Stimulated activated CD4-positive, alpha-beta T cell treated with anti-CD3 and anti-CD28 coated beads, TNF-alpha, amount 100 ng/mL, for 24 hours (primary cell): ENCODE results near the gene CREB5.
"Not testable (repeated sequence)": the region's sequence is repeated elsewhere in the genome, so short reads cannot be mapped to it uniquely, and the experiment has no call there.

Source experiments
- DNase-seq, 3 experiments: peaks; one replicate each; pipeline ENCODE4 v3.0.0-alpha.2; 2020; ENCODE audit warnings: low read depth in 3 of 3

The CREB5 gene

GRCh38 chr7:28411876-28412662, at the start of gene CREB5:
CREB5 (plus strand) TSS chr7:28412518; CDS start chr7:28412915, 397 bp downstream.
- DNase-seq = no peak

GRCh38 chr7:28362812-28363211, 49.5 kb upstream of the CREB5 start:
- no peak for DNase-seq

DNA sequence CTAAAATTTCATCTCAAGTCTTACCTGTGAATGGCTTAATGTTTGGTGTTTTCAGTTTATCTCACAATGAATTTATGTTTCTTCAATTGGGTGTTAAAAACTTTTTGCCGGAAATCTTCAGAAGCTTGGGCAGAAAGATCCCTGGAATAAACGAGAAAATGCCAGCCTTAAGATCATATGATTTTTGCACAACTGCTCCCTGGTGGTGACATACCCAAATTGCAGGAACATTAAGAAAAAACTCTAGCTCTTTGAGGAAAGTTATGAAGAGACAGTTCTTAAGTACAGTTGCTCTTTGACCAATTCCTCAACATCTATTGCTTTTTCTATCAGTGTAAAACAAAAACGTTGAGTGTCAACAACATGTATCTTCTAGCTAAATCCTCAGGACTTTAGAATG, 48.2 kb upstream of the CREB5 start:
- no peak for DNase-seq

GRCh38 chr7:28369523-28369922, 42.8 kb upstream of the CREB5 start:
- DNase-seq = no peak

DNA sequence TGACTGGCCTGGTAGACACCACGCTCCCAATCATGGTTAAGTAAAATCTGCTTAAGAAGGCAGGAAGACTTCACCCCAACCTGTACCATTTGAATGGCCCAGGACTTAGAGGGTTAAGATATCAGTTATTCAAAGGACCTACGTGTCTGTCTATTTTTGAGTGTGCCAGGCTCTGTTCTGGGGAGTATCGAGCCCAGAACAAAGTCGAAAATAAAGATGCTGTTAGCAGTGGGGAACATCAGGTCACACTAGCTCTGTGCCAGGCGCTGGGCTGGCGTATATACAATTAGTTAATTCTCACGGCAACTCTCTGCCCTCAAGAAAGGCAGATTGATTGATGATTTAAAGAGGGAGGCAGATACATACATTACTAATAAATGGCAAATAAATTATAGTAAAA, 40.5 kb upstream of the CREB5 start:
- DNase-seq = no peak

DNA sequence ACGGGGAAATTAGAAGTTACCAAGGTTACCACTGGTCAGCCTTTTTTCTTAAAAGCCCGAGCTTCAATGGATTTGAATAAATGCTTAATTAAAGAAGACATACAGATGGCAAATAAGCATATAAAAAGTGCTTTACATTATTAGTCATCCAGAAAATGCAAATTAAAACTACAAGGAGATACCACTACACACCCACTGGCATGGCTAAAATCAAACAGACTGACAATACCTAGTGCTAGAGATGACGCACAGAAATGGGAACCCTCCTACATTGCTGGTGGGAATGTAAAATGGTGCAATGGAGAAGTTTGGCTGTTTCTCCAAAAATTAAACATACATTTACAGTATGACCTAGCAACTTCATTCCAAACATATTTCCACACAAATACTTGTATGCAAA, 38.3 kb upstream of the CREB5 start:
- DNase-seq = no peak

DNA sequence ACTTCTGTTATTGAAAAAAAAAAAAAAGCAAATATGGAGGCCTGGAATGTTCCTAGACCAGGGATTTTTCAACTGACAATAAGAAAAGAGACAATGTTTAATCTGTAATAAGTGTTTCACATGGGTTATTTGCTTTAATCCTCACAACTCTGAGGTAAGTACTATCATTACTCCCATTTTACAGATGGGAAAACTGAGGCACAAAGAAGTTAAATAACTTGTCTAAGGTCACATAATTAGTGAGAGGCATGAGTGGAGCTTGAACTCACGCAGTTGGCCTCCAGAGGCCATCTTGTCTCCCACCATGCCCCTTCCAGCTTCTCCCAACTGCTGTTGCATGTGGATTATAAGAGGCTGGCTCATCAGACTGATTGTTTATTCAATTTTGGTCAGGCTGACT, 36.6 kb upstream of the CREB5 start:
- no peak for DNase-seq

- no peak for DNase-seq
Measured at GRCh38 chr7:28376634-28377033, 35.7 kb upstream of the CREB5 start.

DNA sequence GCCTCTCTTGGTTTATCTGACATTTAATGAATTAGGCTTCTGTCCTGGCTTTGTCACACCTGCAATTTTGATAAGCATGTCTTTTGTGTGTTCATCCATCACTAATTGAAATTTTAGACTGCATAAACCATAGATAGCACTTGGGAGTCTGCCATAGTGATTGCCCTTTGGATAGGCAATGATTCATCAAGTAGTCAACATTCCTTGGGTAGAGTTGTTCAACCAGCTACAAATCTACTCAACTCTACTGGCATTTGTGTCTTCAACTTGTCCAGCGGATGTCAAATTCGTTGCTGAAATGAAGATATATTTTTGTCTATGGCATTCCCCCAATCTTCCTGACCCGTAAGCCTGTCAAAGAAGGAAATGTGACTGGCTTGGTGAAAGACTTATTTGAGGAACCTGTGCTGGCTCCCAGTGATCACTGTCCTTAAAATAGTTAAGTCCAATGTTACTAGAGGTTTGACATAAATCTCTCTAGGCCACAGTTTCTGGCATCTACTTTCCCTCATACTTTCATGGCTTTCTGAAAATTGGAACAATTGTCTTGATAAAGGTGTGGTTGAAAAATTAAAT, 33.7 kb upstream of the CREB5 start:
- no peak for DNase-seq

DNA sequence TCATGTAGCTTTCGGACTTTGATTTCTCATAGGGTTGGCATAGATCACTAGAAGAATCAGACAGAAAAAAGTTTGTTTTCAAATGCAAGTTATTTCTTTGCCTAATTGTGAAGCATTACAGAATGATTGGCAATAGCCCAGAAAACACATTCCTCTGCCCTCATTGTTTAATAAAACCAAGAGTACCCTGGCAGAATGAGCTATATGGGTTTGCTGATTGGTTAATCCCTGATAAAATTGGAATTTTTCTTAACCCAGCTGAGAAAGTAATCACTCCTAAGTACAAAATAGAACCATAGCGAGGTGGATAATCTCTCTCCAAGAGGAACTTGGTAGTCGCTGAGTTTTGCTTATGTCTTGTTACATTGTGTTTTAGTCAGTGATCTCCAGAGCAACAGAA, 30.9 kb upstream of the CREB5 start:
- no peak for DNase-seq

- DNase-seq = no peak
Measured at GRCh38 chr7:28382144-28382543, 30.2 kb upstream of the CREB5 start.

DNA sequence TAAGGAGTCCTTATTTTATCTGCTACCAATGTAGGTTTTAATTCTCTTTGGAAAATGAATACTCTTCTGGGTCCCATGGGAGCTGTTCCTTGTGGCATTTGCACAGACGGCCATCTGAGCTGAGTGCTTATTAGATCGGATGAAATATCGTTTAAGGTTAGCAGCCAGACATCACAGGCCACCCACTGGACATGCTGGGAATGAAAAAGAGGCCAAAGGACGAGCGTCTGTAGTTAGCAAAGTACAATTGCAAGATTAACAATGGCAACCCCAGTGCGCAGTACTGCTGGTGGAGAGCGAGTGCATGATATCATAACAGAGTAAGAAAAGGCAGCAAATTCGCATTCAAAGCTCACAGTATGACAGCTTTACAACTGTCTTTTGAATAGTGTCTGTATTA, 28.3 kb upstream of the CREB5 start:
- DNase-seq = no peak

DNA sequence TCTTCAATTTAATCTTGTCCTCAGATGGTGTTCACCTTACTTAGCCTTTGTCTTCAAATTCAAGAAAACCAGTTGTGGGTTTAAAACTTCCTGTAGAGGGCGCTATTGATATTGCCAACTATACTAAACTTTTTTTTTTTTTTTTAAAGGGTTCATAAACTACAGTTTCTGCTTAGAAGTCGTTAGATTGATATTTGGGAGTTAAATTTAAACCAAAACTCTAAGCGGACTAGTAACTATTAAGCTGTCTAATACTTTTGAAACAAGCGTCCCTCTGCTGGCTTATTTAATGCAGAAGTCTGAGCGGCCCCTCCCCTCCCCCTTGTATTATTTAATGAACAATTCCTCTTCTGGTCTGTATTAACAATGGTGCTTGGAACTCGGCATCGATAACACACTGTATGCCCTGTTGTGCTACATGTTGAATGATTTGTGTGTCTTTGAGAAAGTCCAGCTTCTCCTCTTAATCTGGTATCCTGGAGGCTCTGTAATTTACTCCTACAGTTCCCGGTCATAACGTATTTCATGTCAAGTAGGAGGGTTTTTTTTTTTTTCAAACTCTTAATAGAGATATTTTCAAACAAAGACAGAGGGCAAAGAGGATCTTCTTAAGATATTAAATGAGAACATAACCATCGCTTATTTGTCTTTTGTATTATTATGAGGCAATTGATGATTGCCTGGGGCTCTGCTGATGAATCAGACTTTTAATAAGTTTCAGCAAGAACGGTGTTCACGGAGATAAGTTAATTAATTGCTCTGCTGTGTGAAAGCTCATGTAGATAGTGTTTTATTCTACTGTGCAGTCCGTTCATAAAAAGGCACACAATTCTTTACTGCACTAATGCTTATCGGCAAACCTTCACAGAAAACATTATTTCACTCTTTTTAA, 22.6 kb upstream of the CREB5 start:
- DNase-seq = no peak

GRCh38 chr7:28390426-28390825, 21.9 kb upstream of the CREB5 start:
- DNase-seq = no peak

- DNase-seq = no peak
Measured at GRCh38 chr7:28392289-28392688, 20.0 kb upstream of the CREB5 start.

GRCh38 chr7:28395404-28395803, 16.9 kb upstream of the CREB5 start:
- no peak for DNase-seq

DNA sequence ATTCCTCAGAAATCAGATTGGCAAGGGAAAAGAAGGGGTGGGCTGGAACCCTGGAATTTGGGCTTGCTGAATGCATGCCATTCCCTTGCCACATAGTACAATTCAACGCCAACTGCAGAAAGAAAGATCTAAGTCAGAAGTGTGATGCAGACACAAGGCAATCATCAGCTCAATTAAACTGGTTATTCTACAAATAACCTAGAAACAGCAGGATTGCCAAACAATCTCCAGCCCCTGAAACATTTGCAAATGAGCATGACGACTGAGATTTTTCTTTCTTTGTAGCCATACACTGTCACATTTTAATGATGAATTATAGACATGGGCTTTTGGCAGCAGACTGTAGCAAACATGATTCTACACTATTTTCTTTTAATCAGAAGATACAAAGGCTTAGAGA, 16.5 kb upstream of the CREB5 start:
- DNase-seq = no peak

DNA sequence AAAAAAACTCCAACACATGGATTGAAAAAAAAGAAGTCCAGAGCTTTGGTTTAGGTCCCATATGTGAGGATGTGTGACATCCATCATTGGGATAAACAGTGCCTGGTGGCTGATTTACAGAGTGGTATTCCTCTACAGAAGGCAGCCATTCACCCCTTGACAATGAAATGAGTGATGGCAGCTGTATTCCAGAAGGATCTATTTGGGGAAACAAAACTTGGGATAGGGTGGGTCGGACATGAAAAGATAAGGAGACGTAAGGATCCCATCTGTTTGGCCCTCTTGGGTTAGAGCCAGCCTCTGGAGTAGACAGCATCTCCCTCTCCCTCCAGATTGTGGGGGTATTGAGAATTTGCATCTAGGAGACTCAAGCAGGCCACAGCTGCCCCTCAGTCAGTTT, 15.2 kb upstream of the CREB5 start:
- no peak for DNase-seq

GRCh38 chr7:28400838-28401360, 11.4 kb upstream of the CREB5 start:
- no peak for DNase-seq

DNA sequence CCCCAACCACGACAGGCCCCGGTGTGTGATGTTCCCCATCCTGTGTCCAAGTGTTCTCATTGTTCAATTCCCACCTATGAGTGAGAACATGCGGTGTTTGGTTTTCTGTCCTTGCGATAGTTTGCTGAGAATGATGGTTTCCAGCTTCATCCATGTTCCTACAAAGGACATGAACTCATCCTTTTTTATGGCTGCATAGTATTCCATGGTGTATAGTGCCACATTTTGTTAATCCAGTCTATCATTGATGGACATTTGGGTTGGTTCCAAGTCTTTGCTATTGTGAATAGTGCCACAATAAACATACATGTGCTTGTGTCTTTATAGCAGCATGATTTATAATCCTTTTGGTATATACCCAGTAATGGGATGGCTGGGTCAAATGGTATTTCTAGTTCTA, 10.8 kb upstream of the CREB5 start:
- DNase-seq = not testable (repeated sequence)

DNA sequence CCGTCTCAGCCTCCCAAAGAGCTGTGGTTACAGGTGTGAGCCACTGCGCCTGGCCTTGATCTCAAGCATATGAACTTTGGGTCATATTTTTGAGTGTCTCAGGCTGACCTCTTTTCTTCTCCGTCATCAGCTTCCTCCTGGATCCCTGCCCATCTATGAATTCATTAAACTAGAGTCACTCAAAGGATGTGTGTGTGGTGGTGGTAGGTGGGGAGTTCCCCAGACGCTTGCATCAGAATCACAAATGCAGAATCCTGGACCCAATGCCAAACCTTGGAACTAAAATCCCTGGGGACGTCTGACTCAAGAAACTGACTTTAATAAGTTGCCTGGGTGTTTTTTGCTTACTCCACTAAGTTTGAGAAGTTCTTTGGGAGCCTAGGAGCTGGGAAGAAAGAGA, 6.7 kb upstream of the CREB5 start:
- no peak for DNase-seq

GRCh38 chr7:28406192-28406591, 6.1 kb upstream of the CREB5 start:
- DNase-seq = no peak
